K562 treated with DMSO at 1 percent for 24 hours (cell line): ENCODE measurements around the gene THAP3. TPM values are rescaled to one million over a fixed set of nuclear protein-coding genes. Genes with fewer than 3 reads are reported as not detected.

ENCODE experiments used
- total RNA-seq: library from RNA; unstranded; fragments of 300-600 nt; gene quantifications from 2 replicates; pipeline ENCODE4 v1.2.3, GENCODE V29; 2022; ENCODE audit warnings: low read depth; ENCODE audit not compliant: insufficient read depth

The THAP3 gene
- 39.9 and 42.9 TPM in 2 replicates for total RNA-seq

GRCh38 chr1:6624710-6625583 lies at the start of gene THAP3:
THAP3 (plus strand) TSS chr1:6624868; CDS start chr1:6625219, 351 bp downstream.

GRCh38 chr1:6579374-6580118 lies 45.1 kb upstream of the THAP3 start, which contains the start of gene ZBTB48:
ZBTB48 (plus strand) TSS chr1:6579994; CDS start chr1:6580610, 616 bp downstream.

GRCh38 chr1:6602669-6603237 lies 21.9 kb upstream of the THAP3 start, which contains the start of gene KLHL21:
KLHL21 (minus strand) TSS chr1:6602869; CDS start chr1:6602817, 52 bp downstream.

GRCh38 chr1:6613361-6614018 lies 11.2 kb upstream of the THAP3 start, which contains the start of gene PHF13:
PHF13 (plus strand) TSS chr1:6613731; CDS start chr1:6614067, 336 bp downstream.

Other genes with a start within 250 kb of the THAP3 start
- 86.2 and 97.4 TPM in 2 replicates for gene ACOT7, start 231.1 kb upstream of the THAP3 start, total RNA-seq
- gene HES2, start 204.9 kb upstream of the THAP3 start, total RNA-seq, result not detected in 2 replicates
- 4.8 and 7.7 TPM in 2 replicates for gene ESPN, start 200.1 kb upstream of the THAP3 start, total RNA-seq
- 1.1 TPM in 1 of 2 replicates, not detected in the other for gene TNFRSF25, start 158.7 kb upstream of the THAP3 start, total RNA-seq
- 0.09 TPM in 1 of 2 replicates, not detected in the other for gene PLEKHG5, start 133.2 kb upstream of the THAP3 start, total RNA-seq
- 8.0 and 12.9 TPM in 2 replicates for gene NOL9, start 70.4 kb upstream of the THAP3 start, total RNA-seq
- gene TAS1R1, start 69.6 kb upstream of the THAP3 start, total RNA-seq, result 0.29 and 0.52 TPM in 2 replicates
- 79.8 and 80.2 TPM in 2 replicates for gene ZBTB48, start 44.9 kb upstream of the THAP3 start, total RNA-seq
- 91.9 and 95.6 TPM in 2 replicates for gene KLHL21, start 22.0 kb upstream of the THAP3 start, total RNA-seq
- 22.4 and 24.6 TPM in 2 replicates for gene PHF13, start 11.1 kb upstream of the THAP3 start, total RNA-seq
- gene DNAJC11, start 76.9 kb downstream of the THAP3 start, total RNA-seq, result 31.7 and 38.1 TPM in 2 replicates
- 88.0 and 94.9 TPM in 2 replicates for gene CAMTA1, start 160.6 kb downstream of the THAP3 start, total RNA-seq